ENCODE data around the gene LAMTOR2. TPM values are rescaled to one million over a fixed set of nuclear protein-coding genes. Genes with fewer than 3 reads are reported as not detected.

The LAMTOR2 gene
- total and polyA plus RNA-seq, 2 of the 4 experiments (the other 2 are of a cell fraction) = 50.0 to 89.0 TPM

DNA sequence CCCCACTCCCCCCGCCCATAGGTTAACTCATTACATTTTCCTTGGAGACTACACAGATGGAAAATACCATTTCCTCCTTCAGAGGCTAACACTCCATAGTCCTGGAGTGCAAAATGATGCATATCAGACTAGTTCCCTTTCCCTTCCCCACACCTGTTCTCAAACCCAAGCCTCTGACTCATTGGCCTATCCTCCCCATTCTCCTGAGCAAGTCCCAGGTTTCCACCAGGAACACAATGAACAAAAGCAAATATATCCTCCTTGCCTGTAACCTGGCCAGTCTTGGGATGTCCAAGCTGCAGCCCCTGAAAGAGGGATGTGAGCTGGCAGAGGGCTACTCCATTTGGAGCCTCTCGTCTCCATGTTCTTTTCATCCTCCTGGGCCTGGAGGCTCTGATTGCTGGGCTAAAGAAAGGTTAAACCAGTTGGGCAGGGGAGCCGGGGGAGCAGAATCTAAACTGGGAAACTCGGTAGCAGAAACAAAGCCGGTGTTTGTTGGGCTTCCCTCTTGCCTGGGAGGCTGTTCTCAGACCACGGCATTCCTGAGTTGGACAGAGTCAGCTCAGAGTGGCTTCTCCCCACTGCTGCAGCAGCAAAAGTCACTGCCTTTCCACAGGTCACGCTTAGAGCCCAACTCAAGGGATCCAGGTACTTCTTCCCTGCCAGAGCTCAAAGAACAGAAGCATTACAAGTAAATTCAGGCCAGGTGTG, 47.8 kb upstream of the LAMTOR2 start:
- dilution Hi-C loops (cut with HindIII; ENCODE audit: low sequenced_read_pairs, unreplicated experiment) = no loop called here
- no peak overlapping the region for H3K56ac ChIP-seq (ENCODE audit: extremely low read depth, insufficient read depth, low read length)
- no peak overlapping the region for H3K4me3 ChIP-seq (ENCODE audit: insufficient read depth, low read depth, low read length)
- no peak overlapping the region for H2AK5ac ChIP-seq (ENCODE audit: low read depth, low read length)
- no peaks in the 10 kb centered on the region for H3K9me3 ChIP-seq (ENCODE audit: control insufficient read depth, insufficient read depth, low read length)
- H3K14ac ChIP-seq (replicated peaks; ENCODE audit: low read depth, low read length) = no peak overlapping the region
- ATAC-seq (ENCODE audit: low read depth) (peak; percentile 41), DNase-seq (no peak)
- H3K18ac ChIP-seq (ENCODE audit: low read depth, low read length) = no peak overlapping the region
- WGBS, 2 experiments (ENCODE audit: extremely low coverage in 2 of 2, insufficient read length in 1 of 2) = 71% methylated on average over 2 of the region's 7 CpGs; no CpG with 5 or more reads in 1 of the 2 experiments
- H2BK20ac ChIP-seq (ENCODE audit: low read depth, low read length) = no peak overlapping the region
- H3K79me1 ChIP-seq (ENCODE audit: low read depth in 1 of 2, low read length in 2 of 2) = peaks cover 4 to 15% of the 10 kb centered on the region in 2 experiments; a peak in 3 of 4 replicates
- peaks cover 31% of the 10 kb centered on the region for H3K36me3 ChIP-seq (ENCODE audit: control insufficient read depth, insufficient read depth, low read length)
- H2AFZ ChIP-seq (replicated peaks; ENCODE audit: low read length, poor library complexity) = no peak overlapping the region
- BruUV-seq (replicated peaks) = no TSS peak
- no peak overlapping the region for H3K23ac ChIP-seq (ENCODE audit: low read depth, low read length)
- intact Hi-C loops (cut with micrococcal nuclease) = no loop called here
- no peak overlapping the region for H2BK120ac ChIP-seq (ENCODE audit: low read depth, low read length)
- H2AK9ac ChIP-seq (replicated peaks; ENCODE audit: low read depth, low read length, poor library complexity) = no peak overlapping the region
- ChIA-PET CTCF (interaction anchor here (1.4 kb wide), 1 partner anchor 60 kb away, joined by 3 read pairs; no protein-coding TSS in a partner anchor), POLR2A (ENCODE audit: unreplicated experiment) (no interaction called here)
- H3K9ac ChIP-seq (ENCODE audit: low read depth, low read length) = no peak overlapping the region
- no peak overlapping the region for H2BK15ac ChIP-seq (ENCODE audit: low read depth, low read length)
- H4K20me1 ChIP-seq (ENCODE audit: insufficient read depth, low read length) = peaks cover 5% of the 10 kb centered on the region
- no peaks in the 10 kb centered on the region for H3K9me1 ChIP-seq (ENCODE audit: insufficient read depth, low read length)
- H3K4ac ChIP-seq (ENCODE audit: low read depth, low read length) = no peak overlapping the region
- in situ Hi-C loops (cut with MboI; ENCODE audit: low sequenced_read_pairs) = no loop called here
- TF ChIP-seq POLR2A (IDR thresholded peaks at IDR 0.05; ENCODE audit: low read depth, low read length) (no peak), SMC3 (IDR thresholded peaks at IDR 0.05; ENCODE audit: low read depth, low read length) (no peak), RFX5 (IDR thresholded peaks at IDR 0.05; ENCODE audit: low read depth, low read length) (no peak), MXI1 (IDR thresholded peaks at IDR 0.05; ENCODE audit: borderline replicate concordance, low read depth, low read length) (no peak), RAD21 (IDR thresholded peaks at IDR 0.05; ENCODE audit: low read length) (no peak), CEBPB (IDR thresholded peaks at IDR 0.05; ENCODE audit: low read depth, low read length) (no peak), NFE2L2 (IDR thresholded peaks at IDR 0.05; ENCODE audit: low read depth, low read length) (no peak), MAFK (IDR thresholded peaks at IDR 0.05; ENCODE audit: low read depth, low read length) (no peak), FOS (IDR thresholded peaks at IDR 0.05; ENCODE audit: low read depth, low read length) (no peak), RCOR1 (IDR thresholded peaks at IDR 0.05; ENCODE audit: insufficient replicate concordance, low read length) (no peak), MAZ (IDR thresholded peaks at IDR 0.05; ENCODE audit: borderline replicate concordance, low read depth, low read length) (no peak)
- TF ChIP-seq, protein P1, sequence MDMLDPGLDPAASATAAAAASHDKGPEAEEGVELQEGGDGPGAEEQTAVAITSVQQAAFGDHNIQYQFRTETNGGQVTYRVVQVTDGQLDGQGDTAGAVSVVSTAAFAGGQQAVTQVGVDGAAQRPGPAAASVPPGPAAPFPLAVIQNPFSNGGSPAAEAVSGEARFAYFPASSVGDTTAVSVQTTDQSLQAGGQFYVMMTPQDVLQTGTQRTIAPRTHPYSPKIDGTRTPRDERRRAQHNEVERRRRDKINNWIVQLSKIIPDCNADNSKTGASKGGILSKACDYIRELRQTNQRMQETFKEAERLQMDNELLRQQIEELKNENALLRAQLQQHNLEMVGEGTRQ (IDR thresholded peaks at IDR 0.05; ENCODE audit: low read depth, low read length) = no peak
- TF ChIP-seq, protein P2, sequence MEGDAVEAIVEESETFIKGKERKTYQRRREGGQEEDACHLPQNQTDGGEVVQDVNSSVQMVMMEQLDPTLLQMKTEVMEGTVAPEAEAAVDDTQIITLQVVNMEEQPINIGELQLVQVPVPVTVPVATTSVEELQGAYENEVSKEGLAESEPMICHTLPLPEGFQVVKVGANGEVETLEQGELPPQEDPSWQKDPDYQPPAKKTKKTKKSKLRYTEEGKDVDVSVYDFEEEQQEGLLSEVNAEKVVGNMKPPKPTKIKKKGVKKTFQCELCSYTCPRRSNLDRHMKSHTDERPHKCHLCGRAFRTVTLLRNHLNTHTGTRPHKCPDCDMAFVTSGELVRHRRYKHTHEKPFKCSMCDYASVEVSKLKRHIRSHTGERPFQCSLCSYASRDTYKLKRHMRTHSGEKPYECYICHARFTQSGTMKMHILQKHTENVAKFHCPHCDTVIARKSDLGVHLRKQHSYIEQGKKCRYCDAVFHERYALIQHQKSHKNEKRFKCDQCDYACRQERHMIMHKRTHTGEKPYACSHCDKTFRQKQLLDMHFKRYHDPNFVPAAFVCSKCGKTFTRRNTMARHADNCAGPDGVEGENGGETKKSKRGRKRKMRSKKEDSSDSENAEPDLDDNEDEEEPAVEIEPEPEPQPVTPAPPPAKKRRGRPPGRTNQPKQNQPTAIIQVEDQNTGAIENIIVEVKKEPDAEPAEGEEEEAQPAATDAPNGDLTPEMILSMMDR (conservative IDR thresholded peaks at IDR 0.05; ENCODE audit: low read depth, low read length) = no peak
- TF ChIP-seq, protein P3, sequence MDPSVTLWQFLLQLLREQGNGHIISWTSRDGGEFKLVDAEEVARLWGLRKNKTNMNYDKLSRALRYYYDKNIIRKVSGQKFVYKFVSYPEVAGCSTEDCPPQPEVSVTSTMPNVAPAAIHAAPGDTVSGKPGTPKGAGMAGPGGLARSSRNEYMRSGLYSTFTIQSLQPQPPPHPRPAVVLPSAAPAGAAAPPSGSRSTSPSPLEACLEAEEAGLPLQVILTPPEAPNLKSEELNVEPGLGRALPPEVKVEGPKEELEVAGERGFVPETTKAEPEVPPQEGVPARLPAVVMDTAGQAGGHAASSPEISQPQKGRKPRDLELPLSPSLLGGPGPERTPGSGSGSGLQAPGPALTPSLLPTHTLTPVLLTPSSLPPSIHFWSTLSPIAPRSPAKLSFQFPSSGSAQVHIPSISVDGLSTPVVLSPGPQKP (IDR thresholded peaks at IDR 0.05; ENCODE audit: borderline replicate concordance, low read depth, low read length) = no peak
- H3K27me3 ChIP-seq (ENCODE audit: control insufficient read depth, insufficient read depth, low read length) = no peaks in the 10 kb centered on the region
- no peak overlapping the region for H3K27ac ChIP-seq (ENCODE audit: insufficient read depth, low read length)
- no peak overlapping the region for H2BK5ac ChIP-seq (ENCODE audit: low read depth, low read length, poor library complexity, severe bottlenecking)
- H4K8ac ChIP-seq (ENCODE audit: low read depth in 2 of 2, low read length in 2 of 2) = no peak overlapping the region
- peaks cover 5% of the 10 kb centered on the region; the same call in 1 of the 2 replicates for H3K4me1 ChIP-seq (ENCODE audit: control insufficient read depth, insufficient read depth, low read length)
- no peak overlapping the region for H3K4me2 ChIP-seq (ENCODE audit: low read depth, low read length)
- H4K91ac ChIP-seq (ENCODE audit: insufficient read depth, low read depth, low read length) = no peak overlapping the region
- no peak overlapping the region for H4K5ac ChIP-seq (ENCODE audit: low read depth, low read length)
